Measurements from ENCODE around the gene SNAPC4. TPM values are rescaled to one million over a fixed set of nuclear protein-coding genes. Genes with fewer than 3 reads are reported as not detected.

SNAPC4 gene
- total and polyA plus RNA-seq, 9 of the 15 experiments (the other 6 are each of a cell fraction or from before 2014, with no cell fraction given): 0.21 to 21.8 (median 8.8) TPM

DNA sequence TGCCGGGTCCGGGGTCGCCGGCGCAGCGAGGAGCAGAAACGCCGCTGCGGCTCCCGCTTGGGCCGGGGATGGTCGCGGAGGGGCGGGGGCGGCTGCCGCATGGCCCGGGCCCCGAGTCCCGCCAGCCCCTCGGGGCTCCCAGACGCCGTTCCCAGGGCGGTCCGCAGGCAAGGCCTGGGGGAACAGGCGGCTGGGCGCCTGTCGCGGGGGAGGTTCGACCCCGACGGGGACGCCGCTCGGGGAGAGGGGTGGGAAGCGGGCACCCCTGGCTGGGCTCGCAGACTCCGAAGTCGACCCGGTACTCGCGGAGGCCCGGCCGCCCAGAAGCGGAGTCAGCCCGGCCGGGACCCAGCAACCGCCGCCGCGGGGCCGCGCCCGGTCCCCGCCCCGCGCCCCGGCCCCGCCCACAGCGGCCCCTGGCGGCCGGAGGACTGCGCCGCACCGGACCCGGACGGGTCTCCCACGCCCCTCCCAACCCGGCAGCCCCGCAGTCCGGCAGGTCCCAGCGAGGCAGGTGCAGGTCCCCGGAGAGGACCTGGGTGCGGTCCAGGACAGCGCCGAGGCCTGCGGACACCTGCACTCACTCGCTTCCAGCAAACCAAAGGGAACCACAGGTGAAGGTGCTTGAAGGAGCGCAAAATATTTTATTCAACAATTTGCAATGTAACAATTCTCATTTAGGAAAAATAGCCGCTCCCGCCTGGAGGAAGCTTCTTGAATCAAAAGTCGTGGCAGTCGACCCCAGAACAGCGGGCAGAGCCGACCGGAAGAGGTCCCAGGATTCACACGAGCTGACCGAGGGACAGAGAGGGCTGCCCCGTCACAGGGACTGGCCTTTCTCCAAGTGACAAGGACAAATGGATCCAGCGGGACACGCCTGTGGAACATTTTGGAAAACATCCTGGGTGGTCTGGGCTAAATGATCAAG, 39.8 kb upstream of the SNAPC4 start, which contains the start of gene INPP5E (continued):
- TF ChIP-seq HOXB6 (CRISPR knock-in tag; IDR thresholded peaks at IDR 0.05; ENCODE audit: borderline replicate concordance): no peak
- TF ChIP-seq HMGN3 (IDR thresholded peaks at IDR 0.05; ENCODE audit: borderline replicate concordance, extremely low read depth, insufficient read length, low read depth, low read length): peak; percentile 97
- TF ChIP-seq, protein P1, sequence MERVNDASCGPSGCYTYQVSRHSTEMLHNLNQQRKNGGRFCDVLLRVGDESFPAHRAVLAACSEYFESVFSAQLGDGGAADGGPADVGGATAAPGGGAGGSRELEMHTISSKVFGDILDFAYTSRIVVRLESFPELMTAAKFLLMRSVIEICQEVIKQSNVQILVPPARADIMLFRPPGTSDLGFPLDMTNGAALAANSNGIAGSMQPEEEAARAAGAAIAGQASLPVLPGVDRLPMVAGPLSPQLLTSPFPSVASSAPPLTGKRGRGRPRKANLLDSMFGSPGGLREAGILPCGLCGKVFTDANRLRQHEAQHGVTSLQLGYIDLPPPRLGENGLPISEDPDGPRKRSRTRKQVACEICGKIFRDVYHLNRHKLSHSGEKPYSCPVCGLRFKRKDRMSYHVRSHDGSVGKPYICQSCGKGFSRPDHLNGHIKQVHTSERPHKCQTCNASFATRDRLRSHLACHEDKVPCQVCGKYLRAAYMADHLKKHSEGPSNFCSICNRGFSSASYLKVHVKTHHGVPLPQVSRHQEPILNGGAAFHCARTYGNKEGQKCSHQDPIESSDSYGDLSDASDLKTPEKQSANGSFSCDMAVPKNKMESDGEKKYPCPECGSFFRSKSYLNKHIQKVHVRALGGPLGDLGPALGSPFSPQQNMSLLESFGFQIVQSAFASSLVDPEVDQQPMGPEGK (CRISPR knock-in tag; IDR thresholded peaks at IDR 0.05; ENCODE audit: borderline replicate concordance): no peak
- TF ChIP-seq MYNN (IDR thresholded peaks at IDR 0.05): peak; percentile 36; the same call in 1 of the 2 replicates
- TF ChIP-seq MYNN (CRISPR knock-in tag; IDR thresholded peaks at IDR 0.05): no peak
- no peak for TF ChIP-seq RAD21 (CRISPR knock-in tag; conservative IDR thresholded peaks at IDR 0.05 in 1 of 2, IDR thresholded peaks at IDR 0.05 in 1 of 2)
- TF ChIP-seq, protein P2, sequence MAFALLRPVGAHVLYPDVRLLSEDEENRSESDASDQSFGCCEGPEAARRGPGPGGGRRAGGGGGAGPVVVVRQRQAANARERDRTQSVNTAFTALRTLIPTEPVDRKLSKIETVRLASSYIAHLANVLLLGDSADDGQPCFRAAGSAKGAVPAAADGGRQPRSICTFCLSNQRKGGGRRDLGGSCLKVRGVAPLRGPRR (CRISPR knock-in tag; IDR thresholded peaks at IDR 0.05): no peak
- TF ChIP-seq MXD1 (CRISPR knock-in tag; IDR thresholded peaks at IDR 0.05; ENCODE audit: borderline replicate concordance, poor library complexity, severe bottlenecking): no peak
- no peak for TF ChIP-seq HMG20B (CRISPR knock-in tag; IDR thresholded peaks at IDR 0.05)
- TF ChIP-seq TSHZ1 (CRISPR knock-in tag; IDR thresholded peaks at IDR 0.05): no peak
- no peak for TF ChIP-seq PHF21A (IDR thresholded peaks at IDR 0.05; ENCODE audit: borderline replicate concordance, low read depth)
- TF ChIP-seq KLF1 (tag; IDR thresholded peaks at IDR 0.05): no peak
- no peak for TF ChIP-seq ZNF77 (CRISPR knock-in tag; IDR thresholded peaks at IDR 0.05)
- TF ChIP-seq HNRNPK (IDR thresholded peaks at IDR 0.05; ENCODE audit: low read depth, low read length, poor library complexity, severe bottlenecking): no peak
- TF ChIP-seq SIN3A (IDR thresholded peaks at IDR 0.05; ENCODE audit: borderline replicate concordance in 2 of 2, control insufficient read depth in 1 of 2, low read depth in 2 of 2, low read length in 2 of 2): peak in 1 of 2 experiments; percentile 68; a peak in 1 of 4 replicates
- TF ChIP-seq, protein P3, sequence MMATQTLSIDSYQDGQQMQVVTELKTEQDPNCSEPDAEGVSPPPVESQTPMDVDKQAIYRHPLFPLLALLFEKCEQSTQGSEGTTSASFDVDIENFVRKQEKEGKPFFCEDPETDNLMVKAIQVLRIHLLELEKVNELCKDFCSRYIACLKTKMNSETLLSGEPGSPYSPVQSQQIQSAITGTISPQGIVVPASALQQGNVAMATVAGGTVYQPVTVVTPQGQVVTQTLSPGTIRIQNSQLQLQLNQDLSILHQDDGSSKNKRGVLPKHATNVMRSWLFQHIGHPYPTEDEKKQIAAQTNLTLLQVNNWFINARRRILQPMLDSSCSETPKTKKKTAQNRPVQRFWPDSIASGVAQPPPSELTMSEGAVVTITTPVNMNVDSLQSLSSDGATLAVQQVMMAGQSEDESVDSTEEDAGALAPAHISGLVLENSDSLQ (IDR thresholded peaks at IDR 0.05): no peak
